PC-9 (cell line): ENCODE measurements around the gene HHATL. TPM values are rescaled to one million over a fixed set of nuclear protein-coding genes. Genes with fewer than 3 reads are reported as not detected.

ENCODE experiments used
- BruUV-seq: library from RNA; stranded (reverse); fragments of 400-500 nt; replicated peaks from 2 replicates; lab custom pipeline; 2021; lab: Mats Ljungman, UMichigan
- CTCF ChIA-PET: fragments of 300-600 bp; sonication (Branson Sonifier 250); formaldehyde crosslinking; loops from one replicate; lab custom pipeline; 2022; ENCODE audit warnings: antibody characterized with exemption; lab: Charles Lee
- POLR2A ChIA-PET: fragments of 300-600 bp; sonication (Branson Sonifier 250); formaldehyde crosslinking; loops from one replicate; lab custom pipeline; 2022; ENCODE audit warnings: antibody characterized with exemption; ENCODE audit not compliant: unreplicated experiment; lab: Charles Lee
- DNase-seq, 2 experiments: peaks; one replicate each; pipeline versions ENCODE4 v3.0.0 to v3.0.0-alpha.2; 2015 to 2022; ENCODE audit warnings: mixed read lengths in 1 of 2
- H2AFZ ChIP-seq: fragments of 200-600 bp; sonication (generic); 2 replicates; pipeline ENCODE4 v1.8.1; 2017; ENCODE audit warnings: antibody characterized with exemption
- H3F3A ChIP-seq: fragments of 200-600 bp; sonication (generic); 2 replicates; pipeline ENCODE4 v1.8.1; 2017; ENCODE audit warnings: antibody characterized with exemption, mild to moderate bottlenecking, low read depth; ENCODE audit not compliant: insufficient read depth
- H3K27ac ChIP-seq: fragments of 200-600 bp; sonication (generic); 2 replicates; pipeline ENCODE4 v1.6.1; 2016; ENCODE audit warnings: mixed run types
- H3K27me3 ChIP-seq: fragments of 200-600 bp; sonication (generic); 2 replicates; pipeline ENCODE4 v1.6.1; 2016; ENCODE audit warnings: low read depth, mixed run types; ENCODE audit not compliant: insufficient read depth
- H3K36me3 ChIP-seq: fragments of 200-600 bp; sonication (generic); 2 replicates; pipeline ENCODE4 v1.6.1; 2016; ENCODE audit warnings: low read depth, mixed run types
- H3K4me1 ChIP-seq: fragments of 200-600 bp; sonication (generic); replicated peaks from 2 replicates; pipeline ENCODE4 v1.6.1; 2016; ENCODE audit warnings: mixed run types; ENCODE audit not compliant: insufficient read depth
- H3K4me2 ChIP-seq: fragments of 200-600 bp; sonication (generic); 2 replicates; pipeline ENCODE4 v1.6.1; 2017; ENCODE audit warnings: mixed run types
- H3K4me3 ChIP-seq: fragments of 200-600 bp; sonication (generic); 2 replicates; pipeline ENCODE4 v1.6.1; 2016; ENCODE audit warnings: mixed run types
- H3K79me2 ChIP-seq: fragments of 200-600 bp; sonication (generic); 2 replicates; pipeline ENCODE4 v1.6.1; 2017; ENCODE audit warnings: low read depth, mixed run types
- H3K9me2 ChIP-seq: fragments of 200-600 bp; sonication (generic); 2 replicates; pipeline ENCODE4 v1.8.1; 2017; ENCODE audit warnings: mild to moderate bottlenecking; ENCODE audit not compliant: insufficient read depth
- H3K9me3 ChIP-seq: fragments of 200-600 bp; sonication (generic); 2 replicates; pipeline ENCODE4 v1.8.1; 2016; ENCODE audit warnings: low read depth; ENCODE audit not compliant: insufficient read depth
- H4K20me1 ChIP-seq: fragments of 200-600 bp; sonication (generic); 2 replicates; pipeline ENCODE4 v1.8.1; 2017; ENCODE audit not compliant: insufficient read depth
- CTCF ChIP-seq: fragments of 200-600 bp; sonication (generic); conservative IDR thresholded peaks from 2 replicates; pipeline ENCODE4 v1.6.1; 2017; ENCODE audit warnings: mixed run types, antibody characterized with exemption, mild to moderate bottlenecking, moderate library complexity
- EZH2 ChIP-seq: fragments of 200-600 bp; sonication (generic); IDR thresholded peaks from 2 replicates; pipeline ENCODE4 v1.8.0; 2017; ENCODE audit warnings: antibody characterized with exemption, low read depth
- intact Hi-C: fragments of 100-400 bp; cut with micrococcal nuclease; formaldehyde crosslinking; loops from one replicate; pipeline ENCODE4 v1.10.0; 2022; ENCODE audit not compliant: unreplicated experiment
- total RNA-seq: library from RNA; stranded (reverse); gene quantifications from 2 replicates; pipeline ENCODE4 v1.2.3, GENCODE V29; 2021

Gene HHATL
- total RNA-seq, 1 experiment from 2014 or later = not detected

GRCh38 chr3:42657675-42658074 is 44.9 kb downstream of the HHATL start:
- H3K4me3 ChIP-seq = no peak overlapping the region
- no peaks in the 10 kb centered on the region for H3K9me2 ChIP-seq
- H3K27ac ChIP-seq = no peak overlapping the region
- no peaks in the 10 kb centered on the region for H3K36me3 ChIP-seq
- BruUV-seq = no TSS peak
- H2AFZ ChIP-seq = no peak overlapping the region
- H4K20me1 ChIP-seq = no peaks in the 10 kb centered on the region
- POLR2A ChIA-PET = no interaction called here
- no peaks in the 10 kb centered on the region for H3K9me3 ChIP-seq
- no peak for TF ChIP-seq EZH2
- no peak for TF ChIP-seq CTCF
- CTCF ChIA-PET = no interaction called here
- H3K4me1 ChIP-seq = peaks cover 11% of the 10 kb centered on the region
- no peak for DNase-seq
- H3K79me2 ChIP-seq = no peaks in the 10 kb centered on the region
- no peak overlapping the region for H3K4me2 ChIP-seq
- intact Hi-C loops = no loop called here
- no peaks in the 10 kb centered on the region for H3K27me3 ChIP-seq
- H3F3A ChIP-seq = peaks cover 5% of the 10 kb centered on the region; the same call in 1 of the 2 replicates

- Histone ChIP-seq H3K4me3 (no peak overlapping the region), H3K36me3 (no peaks in the 10 kb centered on the region), H3K4me2 (no peak overlapping the region), H2AFZ (no peak overlapping the region), H3K4me1 (peaks cover 18% of the 10 kb centered on the region), H3K79me2 (no peaks in the 10 kb centered on the region), H3K9me3 (no peaks in the 10 kb centered on the region), H3K27ac (no peak overlapping the region), H3K9me2 (no peaks in the 10 kb centered on the region), H4K20me1 (no peaks in the 10 kb centered on the region), H3F3A (peaks cover 12% of the 10 kb centered on the region; the same call in 1 of the 2 replicates), H3K27me3 (no peaks in the 10 kb centered on the region)
- POLR2A ChIA-PET = no interaction called here
- CTCF ChIA-PET = no interaction called here
- TF ChIP-seq CTCF (no peak), EZH2 (no peak)
- intact Hi-C loops = no loop called here
- no TSS peak for BruUV-seq
- DNase-seq = no peak
Measured at GRCh38 chr3:42656680-42657610, 45.7 kb downstream of the HHATL start.

DNA sequence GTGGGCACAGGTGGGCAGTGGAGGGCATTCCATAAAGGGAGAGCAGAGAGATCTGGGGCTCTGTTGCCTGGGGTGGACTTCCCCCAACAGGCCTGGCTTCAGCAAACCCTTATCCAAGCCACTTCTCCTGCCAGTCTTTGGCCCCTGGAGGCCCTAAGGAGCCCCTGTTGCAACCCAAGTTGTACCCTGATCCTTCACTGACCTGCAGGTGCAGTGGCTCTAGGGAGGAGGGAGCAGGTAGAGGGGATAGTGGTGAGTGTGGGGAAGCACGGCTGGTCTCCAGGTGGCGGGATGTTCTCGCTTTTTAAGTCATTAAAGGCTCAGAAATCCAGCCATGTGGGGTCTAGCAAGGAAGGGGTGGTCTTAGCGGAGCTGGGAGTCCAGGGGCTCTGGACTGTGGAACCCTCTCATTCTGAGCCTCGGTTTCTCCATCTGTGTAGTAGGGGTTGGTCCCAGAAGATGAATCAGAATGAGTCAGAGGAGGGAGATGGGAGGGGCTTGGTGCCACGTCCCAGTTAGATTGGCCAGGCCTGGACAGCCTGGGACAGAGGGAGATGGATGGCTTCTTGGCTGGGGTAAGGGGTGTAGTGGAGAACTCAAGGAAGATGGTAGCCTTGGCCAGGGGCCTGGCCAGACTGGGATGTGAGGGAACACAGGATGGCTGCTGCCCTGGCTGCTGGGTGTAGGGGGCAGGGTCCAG is 46.5 kb downstream of the HHATL start:
- no TSS peak for BruUV-seq
- no peak for TF ChIP-seq EZH2
- no peak for TF ChIP-seq CTCF
- Histone ChIP-seq H3K9me2 (no peaks in the 10 kb centered on the region), H3K4me3 (no peak overlapping the region), H3F3A (peaks cover 18% of the 10 kb centered on the region; the same call in 1 of the 2 replicates), H3K36me3 (no peaks in the 10 kb centered on the region), H3K4me1 (peaks cover 26% of the 10 kb centered on the region), H2AFZ (no peak overlapping the region), H3K27ac (no peak overlapping the region), H4K20me1 (no peaks in the 10 kb centered on the region), H3K27me3 (no peaks in the 10 kb centered on the region), H3K4me2 (no peak overlapping the region), H3K9me3 (no peaks in the 10 kb centered on the region), H3K79me2 (no peaks in the 10 kb centered on the region)
- ChIA-PET CTCF (no interaction called here), POLR2A (no interaction called here)
- no peak for DNase-seq
- intact Hi-C loops = no loop called here
